Activated T-cell treated with anti-CD3 and anti-CD28 coated beads for 48 hours (primary cell): Measurements from ENCODE around the gene JPH2.
"Not testable (repeated sequence)": the region's sequence is repeated elsewhere in the genome, so short reads cannot be mapped to it uniquely, and the experiment has no call there.

ENCODE experiments used
- DNase-seq: peaks from one replicate; pipeline ENCODE4 v3.0.0-alpha.2; 2020; ENCODE audit warnings: low read depth

Gene JPH2

GRCh38 chr20:44211177-44212039, 24.4 kb upstream of the JPH2 start:
- no peak for DNase-seq

DNA sequence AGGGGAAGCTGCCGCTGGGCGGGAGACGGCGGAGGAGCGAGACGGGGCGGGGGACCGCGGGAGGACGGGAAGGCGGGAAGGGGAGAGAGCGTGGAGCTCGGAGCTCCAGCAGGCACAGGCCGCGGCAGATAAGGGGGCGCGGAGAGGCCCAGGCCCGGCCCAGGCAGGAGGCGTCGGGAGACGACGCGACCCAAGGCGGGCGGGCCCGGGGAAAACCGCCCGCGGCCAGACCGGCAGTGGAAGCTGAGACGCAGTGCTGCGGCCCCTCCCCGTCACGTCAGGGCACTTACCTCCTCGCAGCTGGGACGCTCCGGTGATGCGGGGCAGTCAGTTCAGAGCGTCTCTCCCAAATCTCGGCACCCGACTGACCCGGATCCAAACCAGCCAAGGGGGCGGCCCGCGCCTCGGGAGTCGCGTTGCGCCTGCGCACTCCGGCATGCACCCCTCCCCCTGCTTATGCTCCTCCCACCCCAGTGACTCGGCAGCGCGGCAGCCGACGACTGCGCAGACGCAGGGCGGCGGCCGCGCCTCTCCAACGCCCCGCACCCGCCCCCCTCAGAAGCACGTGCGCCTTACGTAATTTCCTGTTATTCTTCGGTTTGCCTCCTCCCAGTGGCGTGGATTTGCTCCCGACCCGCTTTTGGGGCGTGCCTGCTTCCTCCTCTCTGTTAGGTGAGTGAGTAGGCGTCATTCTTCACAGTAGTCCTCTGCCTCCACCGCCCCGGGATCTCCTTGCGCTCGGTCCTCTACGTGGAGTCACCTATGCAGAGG, 23.6 kb upstream of the JPH2 start, which contains the start of gene OSER1:
Gene OSER1, minus strand, starts transcription at position 366 of the 771 bp plus-strand sequence. CDS start 3,814 bp downstream, outside the sequence.
- peak; percentile 97 for DNase-seq

- DNase-seq = no peak
Observed at GRCh38 chr20:44209686-44210405, 22.9 kb upstream of the JPH2 start.

DNA sequence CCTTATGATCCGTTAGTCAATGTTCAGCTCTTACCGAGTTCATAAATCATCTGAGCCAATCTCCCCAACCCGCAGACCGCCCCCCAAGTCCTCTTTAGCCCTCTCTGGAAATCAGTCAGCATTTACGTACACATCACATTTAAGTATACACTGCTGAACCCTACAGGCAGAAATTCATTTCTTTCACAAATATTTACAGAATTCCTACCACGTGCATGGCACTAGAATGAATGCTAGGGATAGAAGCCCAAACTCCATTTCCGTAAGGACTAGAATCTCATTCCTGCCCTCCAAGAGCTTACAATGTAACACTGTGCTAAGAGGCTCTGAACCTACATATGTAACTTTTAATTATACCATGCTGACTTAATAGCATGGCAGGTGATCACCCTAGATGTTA, 21.8 kb upstream of the JPH2 start:
- no peak for DNase-seq

- no peak for DNase-seq
Observed at GRCh38 chr20:44208165-44208564, 21.2 kb upstream of the JPH2 start.

- no peak for DNase-seq
Observed at GRCh38 chr20:44207126-44207723, 20.2 kb upstream of the JPH2 start.

- DNase-seq = no peak
Observed at GRCh38 chr20:44206132-44206531, 19.1 kb upstream of the JPH2 start.

DNA sequence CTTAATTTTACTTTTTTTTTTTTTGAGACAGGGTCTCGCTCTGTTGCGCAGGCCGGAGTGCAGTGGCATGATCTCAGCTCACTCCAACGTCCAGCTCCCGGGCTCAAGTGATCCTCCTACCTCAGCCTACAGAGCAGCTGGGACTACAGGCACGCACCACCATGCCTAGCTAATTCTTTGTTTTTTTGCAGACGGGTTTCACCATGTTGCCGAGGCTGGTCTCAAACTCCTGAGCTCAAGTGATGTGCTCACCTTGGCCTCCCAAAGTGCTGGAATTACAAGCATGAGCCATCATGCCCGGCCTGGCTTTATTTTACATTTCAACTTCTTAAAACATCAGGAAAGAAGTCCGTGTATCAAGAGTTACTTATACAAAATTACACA, 17.8 kb upstream of the JPH2 start:
- DNase-seq = no peak

DNA sequence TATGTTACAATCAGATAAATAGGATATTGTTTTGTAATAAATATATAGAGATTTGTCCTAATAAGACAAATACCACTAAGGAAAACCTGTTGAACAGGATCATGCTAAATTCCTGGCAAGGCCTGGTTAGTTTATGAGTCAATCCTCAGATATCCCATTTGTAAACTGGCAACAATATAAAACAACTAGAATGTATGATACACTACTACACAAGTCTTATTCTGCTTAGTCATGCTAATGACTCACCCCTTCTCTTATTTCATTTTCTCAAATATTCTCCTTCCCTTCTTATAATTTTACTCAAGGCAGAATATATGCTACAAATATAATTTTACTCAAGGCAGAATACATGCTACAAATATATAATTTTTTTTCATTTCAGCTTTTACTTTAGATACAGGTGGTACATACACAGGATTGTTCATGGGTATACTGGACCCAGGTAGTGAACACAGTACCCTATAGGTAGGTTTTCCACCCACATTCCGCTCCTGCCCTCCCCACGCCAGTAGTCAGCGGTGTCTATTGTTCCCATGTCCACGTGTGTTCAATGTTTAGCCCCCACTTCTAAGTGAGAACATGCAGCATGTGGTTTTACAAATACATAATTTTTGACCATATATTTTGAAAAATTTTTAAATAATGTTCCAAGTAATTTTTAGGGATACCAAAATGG, 17.3 kb upstream of the JPH2 start:
- DNase-seq = no peak

GRCh38 chr20:44203161-44203560, 16.2 kb upstream of the JPH2 start:
- DNase-seq = no peak

DNA sequence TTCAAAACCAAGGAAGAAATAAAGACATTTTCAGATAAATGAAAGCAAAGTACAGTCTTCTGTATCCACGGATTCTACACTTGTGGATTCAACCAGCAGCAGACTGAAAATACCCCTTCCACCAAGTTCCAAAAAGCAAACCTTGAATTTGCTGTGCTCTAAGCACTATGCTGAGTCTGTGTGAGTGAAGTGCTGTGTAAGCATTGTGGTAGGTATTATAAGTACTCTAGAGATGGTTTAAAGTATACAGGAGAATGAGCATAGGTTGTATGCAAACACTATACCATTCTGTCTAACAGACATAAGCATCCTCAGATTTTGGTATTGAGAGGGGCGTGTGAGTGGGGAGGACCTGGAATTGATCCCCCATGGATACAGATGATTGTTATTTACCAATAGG, 14.0 kb upstream of the JPH2 start:
- no peak for DNase-seq

DNA sequence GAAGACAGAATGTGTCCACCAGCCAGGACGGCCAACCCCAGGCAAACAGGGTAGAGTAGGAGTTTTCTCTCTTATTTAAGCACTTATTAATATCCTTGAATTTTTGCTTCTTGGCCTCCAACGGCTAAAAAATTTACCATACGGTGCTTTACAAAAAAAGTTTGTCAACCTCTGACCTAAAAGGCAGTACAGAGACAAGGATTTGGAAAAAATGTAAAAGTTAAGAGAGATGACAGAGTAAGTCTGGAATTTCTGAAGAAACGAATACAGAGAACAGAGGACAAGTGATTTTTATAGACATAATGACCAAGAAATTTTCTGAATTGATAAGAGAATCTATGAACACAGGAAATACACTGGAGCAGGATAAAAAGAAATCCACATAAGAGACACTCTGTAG, 13.4 kb upstream of the JPH2 start:
- no peak for DNase-seq

- DNase-seq = no peak
Observed at GRCh38 chr20:44199877-44200276, 12.9 kb upstream of the JPH2 start.

GRCh38 chr20:44198872-44199271, 11.9 kb upstream of the JPH2 start:
- no peak for DNase-seq

GRCh38 chr20:44196271-44196670, 9.3 kb upstream of the JPH2 start:
- no peak for DNase-seq

DNA sequence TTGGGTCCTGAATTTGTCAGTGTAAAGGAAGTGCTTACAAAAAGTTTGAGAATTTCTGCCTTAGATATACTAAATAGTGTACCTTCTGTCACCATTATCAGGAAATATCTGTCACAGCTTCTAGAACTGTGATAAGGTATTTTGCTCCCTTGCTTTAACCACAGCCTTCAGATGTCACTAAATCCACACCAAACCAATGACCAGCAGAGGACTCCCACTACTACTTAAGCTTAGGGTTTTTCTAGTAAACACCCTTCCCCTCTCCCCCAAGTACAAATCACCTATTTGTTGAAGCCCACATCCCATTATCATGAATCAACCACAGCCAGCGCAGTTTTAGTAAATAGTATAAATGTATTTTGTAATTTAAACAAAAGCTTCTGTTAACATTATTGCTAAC, 8.6 kb upstream of the JPH2 start:
- no peak for DNase-seq

GRCh38 chr20:44193801-44194200, 6.8 kb upstream of the JPH2 start:
- no peak for DNase-seq

- not testable (repeated sequence) for DNase-seq
Observed at GRCh38 chr20:44191640-44192039, 4.7 kb upstream of the JPH2 start.

GRCh38 chr20:44190197-44190852, 3.3 kb upstream of the JPH2 start:
- DNase-seq = peak; percentile 18

- no peak for DNase-seq
Observed at GRCh38 chr20:44188752-44189151, 1.8 kb upstream of the JPH2 start.
